T47D (cell line): ENCODE data around the gene SEMA5A.

ENCODE experiments used
- DNase-seq, 2 experiments: peaks; one replicate each; pipeline versions ENCODE4 v3.0.0 to v3.0.0-alpha.2; 2011 to 2012; ENCODE audit warnings: low read depth in 1 of 2, low spot score in 1 of 2
- JUND ChIP-seq: IDR thresholded peaks from 2 replicates; pipeline ENCODE4 v1.6.1; 2012; ENCODE audit warnings: low read depth
- in situ Hi-C: cut with HindIII; loops from 2 replicates; pipeline ENCODE4 v1.10.0; 2016; ENCODE audit warnings: low sequenced_read_pairs, low pct_unique_long_range_greater_than_20kb

The SEMA5A gene

GRCh38 chr5:9382522-9382921 is 163.4 kb downstream of the SEMA5A start:
- in situ Hi-C loops = no loop called here

GRCh38 chr5:9381464-9381863 is 164.4 kb downstream of the SEMA5A start:
- DNase-seq = no peak
- in situ Hi-C loops = no loop called here
- TF ChIP-seq JUND = no peak

More at GRCh38 chr5:9382522-9382921, 163.4 kb downstream of the SEMA5A start:
- DNase-seq = no peak
- TF ChIP-seq JUND = no peak

DNA sequence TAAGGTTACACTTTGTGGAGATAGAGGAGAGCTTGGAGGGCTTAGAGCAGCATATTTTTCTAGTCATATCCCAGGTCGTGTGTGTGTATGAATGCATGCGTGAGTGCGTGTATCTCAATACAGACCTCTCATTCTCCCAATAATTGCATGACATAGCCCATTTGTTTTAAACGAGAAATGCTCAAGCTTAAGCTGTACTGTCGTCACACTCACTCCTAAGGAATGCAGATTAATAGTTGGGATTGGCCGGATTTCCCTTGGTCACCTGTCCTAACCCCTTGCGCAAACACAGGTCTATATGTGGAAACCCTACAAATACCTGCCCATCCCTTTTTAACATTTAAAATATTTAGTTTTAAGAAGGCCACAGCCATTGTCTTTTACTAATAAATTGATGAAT is 165.8 kb downstream of the SEMA5A start:
- TF ChIP-seq JUND = no peak
- no peak for DNase-seq
- in situ Hi-C loops = no loop called here

DNA sequence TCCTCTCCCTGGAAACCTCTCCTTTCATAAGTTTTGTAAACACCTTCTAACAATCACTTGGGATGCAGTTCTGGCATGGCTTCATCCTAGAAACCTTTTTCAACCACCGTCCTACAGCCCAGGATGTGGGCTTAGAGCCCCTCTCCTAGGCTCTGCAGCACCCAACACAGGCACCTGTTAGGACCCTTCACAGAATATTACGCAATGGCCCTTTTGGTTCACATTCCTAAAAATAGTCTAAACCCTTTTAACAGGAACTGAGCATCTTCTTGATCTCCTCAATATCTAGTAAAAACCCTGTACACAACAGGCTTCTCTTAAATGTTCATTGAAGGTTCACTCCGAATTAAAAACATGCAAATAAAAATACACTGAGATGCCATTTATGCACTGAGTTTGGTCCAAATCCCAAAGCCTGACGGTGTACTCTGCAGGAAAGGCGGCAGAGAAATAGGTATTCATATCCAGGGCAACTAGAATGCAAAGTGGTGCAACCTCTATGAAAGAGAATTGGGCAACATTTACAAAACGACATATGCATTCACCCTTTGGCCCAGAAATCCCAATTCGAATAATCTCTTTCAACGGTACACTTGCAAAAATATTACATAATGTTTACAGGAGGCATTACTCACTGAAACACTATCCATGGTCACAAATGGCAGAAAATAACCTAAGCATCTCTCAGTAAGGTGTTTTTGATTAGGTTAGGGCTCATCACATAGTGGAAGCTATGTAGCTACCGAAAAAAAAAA is 169.3 kb downstream of the SEMA5A start:
- no peak for DNase-seq
- in situ Hi-C loops = no loop called here
- TF ChIP-seq JUND = no peak

- no peak for TF ChIP-seq JUND
- DNase-seq = no peak
- in situ Hi-C loops = no loop called here
Observed at GRCh38 chr5:9375756-9376155, 170.1 kb downstream of the SEMA5A start.

DNA sequence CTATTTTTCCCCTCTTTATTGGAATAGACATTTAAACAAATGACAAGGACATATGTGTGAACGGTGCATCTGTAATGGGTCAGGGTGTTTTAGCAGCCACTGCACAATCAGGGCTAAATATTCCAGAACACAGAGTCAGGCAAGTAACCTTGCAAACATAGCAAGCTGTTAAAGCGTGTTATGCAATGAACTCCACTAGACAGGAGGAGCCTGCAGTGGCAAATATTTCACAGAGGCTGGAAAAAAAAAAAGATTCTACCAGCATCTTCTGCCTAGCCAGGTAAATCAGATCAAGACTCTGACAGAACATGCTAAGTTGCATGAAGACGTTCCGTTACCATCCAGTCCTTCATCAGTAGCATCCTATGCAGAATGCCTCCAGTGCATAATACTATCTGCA is 171.8 kb downstream of the SEMA5A start:
- in situ Hi-C loops = no loop called here
- DNase-seq = no peak
- TF ChIP-seq JUND = no peak

GRCh38 chr5:9373571-9373970 is 172.3 kb downstream of the SEMA5A start:
- in situ Hi-C loops = no loop called here

DNA sequence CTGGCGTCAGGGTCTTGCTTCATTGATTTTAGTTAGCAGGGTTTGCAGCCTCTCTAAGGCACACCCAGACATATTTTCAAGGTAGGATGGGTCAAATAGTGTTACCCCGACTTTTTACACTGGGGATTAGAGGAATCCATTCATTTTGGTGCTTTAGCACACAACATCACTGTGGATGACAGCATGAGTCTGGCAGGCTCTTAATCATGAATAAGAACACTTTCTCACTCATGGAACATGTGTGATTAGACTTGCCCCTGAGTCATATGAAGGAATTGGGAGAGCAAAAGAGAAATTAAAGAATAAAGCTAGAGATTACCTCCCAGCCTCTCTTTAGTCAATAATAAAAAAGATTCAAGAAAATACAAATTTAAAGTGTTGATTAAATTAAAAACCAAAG is 175.6 kb downstream of the SEMA5A start:
- TF ChIP-seq JUND = no peak
- no peak for DNase-seq
- in situ Hi-C loops = no loop called here

More at GRCh38 chr5:9373571-9373970, 172.3 kb downstream of the SEMA5A start:
- no peak for TF ChIP-seq JUND
- DNase-seq = no peak

DNA sequence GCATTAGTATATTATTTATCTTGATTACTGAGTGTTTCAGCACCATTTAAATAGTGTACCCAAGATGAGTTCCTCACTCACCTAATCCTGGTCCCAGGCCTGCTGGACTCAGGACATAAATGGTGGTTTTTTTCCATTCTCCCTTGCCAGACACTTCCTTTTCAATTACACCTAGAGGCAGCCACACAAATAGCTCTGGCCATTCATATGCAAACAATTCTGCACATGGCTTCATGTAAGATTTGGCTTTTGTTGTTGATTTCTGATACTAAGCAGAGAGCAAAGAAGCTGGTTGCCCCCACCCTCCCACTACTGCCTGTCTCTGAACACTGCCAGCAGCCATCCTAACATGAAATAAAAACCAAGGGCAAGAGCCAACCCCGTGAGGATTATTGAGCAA is 180.4 kb downstream of the SEMA5A start:
- TF ChIP-seq JUND = no peak
- in situ Hi-C loops = no loop called here
- DNase-seq = no peak

DNA sequence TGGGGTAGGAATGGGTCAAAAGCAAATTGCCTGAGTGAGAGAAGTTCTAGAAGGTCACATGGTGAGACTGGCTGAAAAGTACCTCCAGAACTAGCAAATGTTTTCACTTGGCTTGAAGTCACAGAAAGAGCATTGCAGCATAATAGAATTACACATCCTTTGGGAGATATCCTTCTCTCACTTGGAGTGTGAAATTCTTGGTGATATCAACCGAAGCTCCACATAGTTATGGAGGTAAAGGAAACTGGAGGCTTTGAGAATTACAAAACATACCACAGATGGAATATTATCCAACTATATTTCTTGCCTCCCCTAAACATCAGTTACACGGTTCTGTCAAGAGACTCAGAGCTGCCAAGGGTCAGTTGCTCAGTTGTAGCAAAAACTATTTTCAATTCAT is 182.4 kb downstream of the SEMA5A start:
- no peak for DNase-seq
- in situ Hi-C loops = no loop called here
- no peak for TF ChIP-seq JUND

- in situ Hi-C loops = no loop called here
- no peak for TF ChIP-seq JUND
- DNase-seq = no peak
Observed at GRCh38 chr5:9363026-9363425, 182.8 kb downstream of the SEMA5A start.

GRCh38 chr5:9362600-9362999 is 183.3 kb downstream of the SEMA5A start:
- in situ Hi-C loops = no loop called here
- DNase-seq = no peak

GRCh38 chr5:9361835-9362234 is 184.0 kb downstream of the SEMA5A start:
- in situ Hi-C loops = no loop called here
- DNase-seq = peak in 1 of 2 experiments; percentile 42
- no peak for TF ChIP-seq JUND

More at GRCh38 chr5:9362600-9362999, 183.3 kb downstream of the SEMA5A start:
- TF ChIP-seq JUND = no peak

- DNase-seq = no peak
- in situ Hi-C loops = no loop called here
- no peak for TF ChIP-seq JUND
Observed at GRCh38 chr5:9358961-9359685, 186.8 kb downstream of the SEMA5A start.
